Renal pelvis (tissue), 12 donors: Measurements from ENCODE around the gene CUL4B. TPM values are rescaled to one million over a fixed set of nuclear protein-coding genes. Genes with fewer than 3 reads are reported as not detected.
"Not testable (repeated sequence)": the region's sequence is repeated elsewhere in the genome, so short reads cannot be mapped to it uniquely, and the experiment has no call there.

Experiments
- DNase-seq: peaks from one replicate; pipeline ENCODE4 v3.0.0-alpha.2; 2013
- long read RNA-seq, 16 experiments: transcript quantifications; one replicate each; lab custom pipeline, GENCODE V29; 2026
- polyA plus RNA-seq, 3 donors: library from polyadenylated mRNA; unstranded; fragments of 120-200 nt; gene quantifications; one replicate each; pipeline ENCODE4 v1.2.1, GENCODE V29; 2013; ENCODE audit not compliant: insufficient read length in 3 of 3

The CUL4B gene
- 10 to 100 TPM; 64.4 to 73.2 (median 70.7) TPM for polyA plus RNA-seq
- long read RNA-seq, donor 1, full-length matches to known transcripts, result 4 of 152 reads
- long read RNA-seq, donor 1, partial matches to known transcripts, result 63 of 152 reads
- long read RNA-seq, donor 1, other reads (novel, unspliced or antisense), result 85 of 152 reads
- long read RNA-seq, donor 2, full-length matches to known transcripts, result 4 of 146 reads
- long read RNA-seq, donor 2, partial matches to known transcripts, result 51 of 146 reads
- long read RNA-seq, donor 2, other reads (novel, unspliced or antisense), result 91 of 146 reads
- long read RNA-seq, donor 3, full-length matches to known transcripts, result 3 of 132 reads
- long read RNA-seq, donor 3, partial matches to known transcripts, result 73 of 132 reads
- long read RNA-seq, donor 3, other reads (novel, unspliced or antisense), result 56 of 132 reads
- long read RNA-seq, donor 4, full-length matches to known transcripts, result 2 of 127 reads
- long read RNA-seq, donor 4, partial matches to known transcripts, result 125 of 127 reads
- long read RNA-seq, donor 4, other reads (novel, unspliced or antisense), result 0 of 127 reads
- long read RNA-seq, donor 5, partial matches to known transcripts, result 0 of 2 reads
- long read RNA-seq, donor 5, other reads (novel, unspliced or antisense), result 0 of 2 reads
- long read RNA-seq, donor 6, full-length matches to known transcripts, result 5 of 105 reads
- long read RNA-seq, donor 6, partial matches to known transcripts, result 45 of 105 reads
- long read RNA-seq, donor 6, other reads (novel, unspliced or antisense), result 55 of 105 reads
- long read RNA-seq, donor 7, full-length matches to known transcripts, result 10 of 166 reads
- long read RNA-seq, donor 7, partial matches to known transcripts, result 94 of 166 reads
- long read RNA-seq, donor 7, other reads (novel, unspliced or antisense), result 62 of 166 reads
- long read RNA-seq, donor 8, full-length matches to known transcripts, result 3 of 37 reads
- long read RNA-seq, donor 8, partial matches to known transcripts, result 34 of 37 reads
- long read RNA-seq, donor 8, other reads (novel, unspliced or antisense), result 0 of 37 reads
- long read RNA-seq, donor 9, full-length matches to known transcripts, result 6 of 152 reads
- long read RNA-seq, donor 9, partial matches to known transcripts, result 57 of 152 reads
- long read RNA-seq, donor 9, other reads (novel, unspliced or antisense), result 89 of 152 reads
- long read RNA-seq, donor 10, full-length matches to known transcripts, result 4 of 9 reads
- long read RNA-seq, donor 10, partial matches to known transcripts, result 5 of 9 reads
- long read RNA-seq, donor 10, other reads (novel, unspliced or antisense), result 0 of 9 reads
- long read RNA-seq, donor 11, full-length matches to known transcripts, result 4 of 82 reads
- long read RNA-seq, donor 11, partial matches to known transcripts, result 78 of 82 reads
- long read RNA-seq, donor 11, other reads (novel, unspliced or antisense), result 0 of 82 reads
- long read RNA-seq, donor 12, full-length matches to known transcripts, result 3 of 155 reads
- long read RNA-seq, donor 12, partial matches to known transcripts, result 63 of 155 reads
- long read RNA-seq, donor 12, other reads (novel, unspliced or antisense), result 89 of 155 reads
- long read RNA-seq, donor 13, full-length matches to known transcripts, result 2 of 119 reads
- long read RNA-seq, donor 13, partial matches to known transcripts, result 74 of 119 reads
- long read RNA-seq, donor 13, other reads (novel, unspliced or antisense), result 43 of 119 reads
- long read RNA-seq, donor 14, full-length matches to known transcripts, result 7 of 214 reads
- long read RNA-seq, donor 14, partial matches to known transcripts, result 130 of 214 reads
- long read RNA-seq, donor 14, other reads (novel, unspliced or antisense), result 77 of 214 reads
- long read RNA-seq, donor 15, full-length matches to known transcripts, result 4 of 199 reads
- long read RNA-seq, donor 15, partial matches to known transcripts, result 74 of 199 reads
- long read RNA-seq, donor 15, other reads (novel, unspliced or antisense), result 121 of 199 reads
- long read RNA-seq, donor 16, full-length matches to known transcripts, result 3 of 123 reads
- long read RNA-seq, donor 16, partial matches to known transcripts, result 120 of 123 reads
- long read RNA-seq, donor 16, other reads (novel, unspliced or antisense), result 0 of 123 reads

GRCh38 chrX:120560842-120561633, at the start of gene CUL4B:
Gene CUL4B, minus strand, starts transcription at chrX:120560962. Its CDS starts 324 bp downstream, at chrX:120560638.
- peak; percentile 93 for DNase-seq

GRCh38 chrX:120604361-120604782, 43.6 kb upstream of the CUL4B start:
- DNase-seq, result peak; percentile 2

GRCh38 chrX:120603707-120604360, 43.1 kb upstream of the CUL4B start, which contains the start of gene MCTS1:
Gene MCTS1, plus strand, starts transcription at chrX:120604101. Its CDS starts 136 bp downstream, at chrX:120604237.
- DNase-seq, result peak; percentile 90

- no peak for DNase-seq
These were observed 24.9 kb upstream of the CUL4B start for GRCh38 chrX:120585702-120586101.

GRCh38 chrX:120575379-120576114, 14.8 kb upstream of the CUL4B start:
- no peak for DNase-seq

GRCh38 chrX:120573806-120574205, 13.0 kb upstream of the CUL4B start:
- not testable (repeated sequence) for DNase-seq

- DNase-seq, result no peak
These were observed 9.3 kb upstream of the CUL4B start for GRCh38 chrX:120570011-120570600.

- no peak for DNase-seq
These were observed 7.8 kb upstream of the CUL4B start for GRCh38 chrX:120568609-120569008.

- DNase-seq, result no peak
These were observed 7.3 kb upstream of the CUL4B start for GRCh38 chrX:120568035-120568434.

GRCh38 chrX:120566817-120567216, 6.1 kb upstream of the CUL4B start:
- DNase-seq, result no peak

GRCh38 chrX:120564925-120565324, 4.2 kb upstream of the CUL4B start:
- no peak for DNase-seq

- no peak for DNase-seq
These were observed 1.8 kb upstream of the CUL4B start for GRCh38 chrX:120562569-120562926.

GRCh38 chrX:120561634-120562568, 1.1 kb upstream of the CUL4B start:
- no peak for DNase-seq

- no peak for DNase-seq
These were observed 339 bp downstream of the CUL4B start for GRCh38 chrX:120560405-120560841.

- no peak for DNase-seq
These were observed 958 bp downstream of the CUL4B start for GRCh38 chrX:120559804-120560203.

GRCh38 chrX:120556251-120556650, 4.5 kb downstream of the CUL4B start:
- DNase-seq, result no peak
